Choroid plexus epithelial cell (primary cell): ENCODE data around the gene ZBTB7C.
A peak's percentile ranks its signal among the peaks of the same experiment; 100 is the strongest.

ENCODE experiments used
- DNase-seq: peaks from one replicate; pipeline ENCODE4 v3.0.0-alpha.2; 2010; ENCODE audit warnings: low read depth
- H3K4me3 ChIP-seq: 2 replicates; pipeline ENCODE4 v1.5.1; 2011; ENCODE audit warnings: low read depth, mild to moderate bottlenecking, control low read depth, low read length, moderate library complexity
- CTCF ChIP-seq: conservative IDR thresholded peaks from 2 replicates; pipeline ENCODE4 v1.5.1; 2011; ENCODE audit warnings: low read depth, mild to moderate bottlenecking, control low read depth, inconsistent platforms, low read length, moderate library complexity

ZBTB7C gene

GRCh38 chr18:48017635-48018034 lies 391.5 kb downstream of the ZBTB7C start:
- H3K4me3 ChIP-seq = no peak overlapping the region
- DNase-seq = no peak
- no peak for TF ChIP-seq CTCF

GRCh38 chr18:48013162-48013561 lies 396.0 kb downstream of the ZBTB7C start:
- DNase-seq = no peak
- TF ChIP-seq CTCF = no peak
- H3K4me3 ChIP-seq = no peak overlapping the region

DNA sequence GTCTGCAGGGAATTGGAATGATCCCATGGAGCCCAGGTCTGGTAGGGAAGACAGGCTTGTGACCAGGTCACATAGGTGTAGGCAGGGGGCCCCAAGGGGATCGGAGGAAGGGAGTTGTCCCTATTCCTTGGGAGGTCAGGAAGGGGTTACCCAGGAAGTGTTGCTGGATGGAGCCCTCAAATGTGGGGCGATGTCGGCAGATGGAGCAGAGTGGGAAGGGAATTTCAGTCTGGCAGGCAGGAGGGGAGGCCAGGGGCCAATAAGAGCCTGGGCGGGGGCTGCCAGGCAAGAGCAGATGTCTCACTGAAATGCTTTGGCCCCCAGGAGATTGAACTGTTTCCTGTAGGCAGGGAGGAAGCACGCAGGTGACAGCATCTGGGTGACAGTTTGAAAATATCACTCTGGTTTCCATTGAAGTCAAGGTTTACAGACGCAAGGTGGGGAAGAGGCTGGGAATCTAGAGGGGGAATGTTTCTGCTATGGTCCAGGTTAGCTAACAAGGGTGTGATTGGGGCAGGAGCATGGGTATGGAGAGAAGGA lies 397.2 kb downstream of the ZBTB7C start:
- H3K4me3 ChIP-seq = no peak overlapping the region
- no peak for TF ChIP-seq CTCF
- no peak for DNase-seq

DNA sequence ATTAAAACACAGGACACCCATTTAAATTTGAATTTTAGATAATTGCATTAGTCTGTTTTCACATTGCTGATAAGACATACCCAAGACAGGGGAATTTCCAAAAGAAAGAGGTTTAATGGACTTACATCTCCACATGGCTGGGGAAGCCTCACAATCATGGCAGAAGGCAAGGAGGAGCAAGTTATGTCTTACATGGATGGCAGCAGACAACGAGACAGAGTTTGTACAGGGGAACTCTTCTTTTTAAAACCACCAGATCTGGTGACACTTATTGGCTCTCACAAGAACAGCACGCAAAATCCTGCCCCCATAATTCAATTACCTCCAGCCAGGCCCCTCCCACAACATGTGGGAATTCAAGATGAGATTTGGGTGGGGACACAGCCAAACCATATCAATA lies 398.9 kb downstream of the ZBTB7C start:
- H3K4me3 ChIP-seq = no peak overlapping the region
- TF ChIP-seq CTCF = no peak
- DNase-seq = no peak

- TF ChIP-seq CTCF = no peak
- no peak for DNase-seq
- H3K4me3 ChIP-seq = no peak overlapping the region
Measured at GRCh38 chr18:48009116-48009745, 400.0 kb downstream of the ZBTB7C start.

GRCh38 chr18:48007955-48008701 lies 401.1 kb downstream of the ZBTB7C start:
- H3K4me3 ChIP-seq = peak overlapping the region; percentile 57
- no peak for TF ChIP-seq CTCF
- DNase-seq = peak; percentile 54
